GM12878 (cell line): ENCODE data around the gene CCR7. TPM values are rescaled to one million over a fixed set of nuclear protein-coding genes. Genes with fewer than 3 reads are reported as not detected.

ENCODE experiments used
- BRCA1 ChIP-seq: IDR thresholded peaks from 2 replicates; pipeline ENCODE4 v1.6.1; 2011; ENCODE audit warnings: low read depth, low read length, improper control_type of control experiment
- CBFB ChIP-seq: IDR thresholded peaks from 2 replicates; pipeline ENCODE4 v1.6.1; 2016; ENCODE audit warnings: antibody characterized with exemption, low read depth
- CBX5 ChIP-seq: sonication (generic); IDR thresholded peaks from 2 replicates; pipeline ENCODE4 v1.6.1; 2016; ENCODE audit warnings: low read depth, moderate library complexity, mild to moderate bottlenecking, inconsistent platforms
- ETV6 ChIP-seq, 2 experiments: fragments of 450-650 bp in 1 of 2; IDR thresholded peaks in 1 of 2; conservative IDR thresholded peaks in 1 of 2; 2 replicates each; pipeline ENCODE4 v1.6.1; 2014; ENCODE audit warnings: antibody characterized with exemption in 1 of 2, borderline replicate concordance in 1 of 2, low read depth in 1 of 2, mild to moderate bottlenecking in 1 of 2, moderate library complexity in 1 of 2
- JUND ChIP-seq: IDR thresholded peaks from 2 replicates; pipeline ENCODE4 v1.6.1; 2012; ENCODE audit warnings: low read depth, mild to moderate bottlenecking, low read length, improper control_type of control experiment, moderate library complexity
- POLR2AphosphoS2 ChIP-seq: IDR thresholded peaks from 2 replicates; pipeline ENCODE4 v1.6.1; 2011; ENCODE audit warnings: low read depth, mild to moderate bottlenecking, low read length, improper control_type of control experiment, moderate library complexity
- RAD51 ChIP-seq: fragments of 450-650 bp; IDR thresholded peaks from 2 replicates; pipeline ENCODE4 v1.6.1; 2016; ENCODE audit warnings: moderate library complexity, mild to moderate bottlenecking, inconsistent platforms
- SIX5 ChIP-seq: IDR thresholded peaks from 2 replicates; pipeline ENCODE4 v1.6.1; 2011; ENCODE audit warnings: mild to moderate bottlenecking, low read depth, low read length, moderate library complexity; ENCODE audit not compliant: severe bottlenecking
- SP1 ChIP-seq: IDR thresholded peaks from one replicate; pipeline ENCODE4 v1.6.1; 2011; ENCODE audit warnings: low read depth, low read length
- SREBF1 ChIP-seq: IDR thresholded peaks from 2 replicates; pipeline ENCODE4 v1.6.1; 2012; ENCODE audit warnings: mild to moderate bottlenecking, low read length
- STAT3 ChIP-seq: IDR thresholded peaks from 2 replicates; pipeline ENCODE4 v1.6.1; 2011; ENCODE audit warnings: low read depth, low read length, improper control_type of control experiment
- SUPT20H ChIP-seq: IDR thresholded peaks from 2 replicates; pipeline ENCODE4 v1.6.1; 2011; ENCODE audit warnings: low read depth, mild to moderate bottlenecking, low read length, moderate library complexity, borderline replicate concordance; ENCODE audit not compliant: control insufficient read depth
- SUZ12 ChIP-seq: fragments of 200-600 bp; sonication (generic); IDR thresholded peaks from one replicate; pipeline ENCODE4 v1.6.1; 2018; ENCODE audit warnings: antibody characterized with exemption, mild to moderate bottlenecking; ENCODE audit not compliant: unreplicated experiment
- WRNIP1 ChIP-seq: IDR thresholded peaks from 2 replicates; pipeline ENCODE4 v1.6.1; 2011; ENCODE audit warnings: low read depth, low read length, improper control_type of control experiment, borderline replicate concordance
- polyA plus RNA-seq, 11 experiments: library from polyadenylated mRNA; depleted of rRNA in 4 of 11; unstranded in 6 of 11; stranded (reverse) in 5 of 11; fragments of >200 nt; fragmentation: Nextera tagmentation in 4 of 11; fragmentation: Illumina TruSeq in 1 of 11; extraction: Ambion mirVana in 4 of 11; extraction: Trizol in 1 of 11; gene quantifications; 1 replicate in 1 of 11; 2 replicates in 10 of 11; pipeline versions ENCODE4 v1.2.1 to v1.2.3, GENCODE V29; 2011 to 2016; ENCODE audit warnings: inconsistent platforms in 2 of 11, missing spikeins in 2 of 11, low read depth in 1 of 11
- total RNA-seq, 4 experiments: library from RNA; depleted of rRNA in 3 of 4; stranded (reverse); fragments of >200 nt in 3 of 4; fragmentation: Illumina TruSeq in 1 of 4; extraction: Trizol in 1 of 4; gene quantifications; 2 replicates each; pipeline versions ENCODE4 v1.2.1 to v1.2.3, GENCODE V29; 2013 to 2021
- TF ChIP-seq, protein P1 (sequence below): IDR thresholded peaks from 2 replicates; pipeline ENCODE4 v1.6.1; 2011; ENCODE audit warnings: mild to moderate bottlenecking, low read depth, low read length, moderate library complexity; ENCODE audit not compliant: insufficient replicate concordance
- TF ChIP-seq, protein P2 (sequence below): fragments of 450-650 bp; IDR thresholded peaks from 2 replicates; pipeline ENCODE4 v1.6.1; 2017; ENCODE audit warnings: mild to moderate bottlenecking
- TF ChIP-seq, protein P3 (sequence below): IDR thresholded peaks from 2 replicates; pipeline ENCODE4 v1.6.1; 2011; ENCODE audit warnings: low read depth, low read length, improper control_type of control experiment, borderline replicate concordance
- TF ChIP-seq, protein P4 (sequence below): fragments of 450-650 bp; formaldehyde crosslinking; IDR thresholded peaks from 2 replicates; pipeline ENCODE4 v1.4.0; 2020; ENCODE audit warnings: mild to moderate bottlenecking, moderate library complexity
- TF ChIP-seq, protein P5 (sequence below): IDR thresholded peaks from 2 replicates; pipeline ENCODE4 v1.6.1; 2011; ENCODE audit warnings: low read depth, mild to moderate bottlenecking, low read length, moderate library complexity, borderline replicate concordance; ENCODE audit errors: extremely low read depth
- TF ChIP-seq, protein P6 (sequence below): IDR thresholded peaks from 2 replicates; pipeline ENCODE4 v1.6.1; 2012; ENCODE audit warnings: low read depth, low read length, improper control_type of control experiment

Gene CCR7
- total and polyA plus RNA-seq, 10 of the 15 experiments (the other 5 are each of a cell fraction or from before 2014, with no cell fraction given) = 131 to 1,171 (median 260) TPM

DNA sequence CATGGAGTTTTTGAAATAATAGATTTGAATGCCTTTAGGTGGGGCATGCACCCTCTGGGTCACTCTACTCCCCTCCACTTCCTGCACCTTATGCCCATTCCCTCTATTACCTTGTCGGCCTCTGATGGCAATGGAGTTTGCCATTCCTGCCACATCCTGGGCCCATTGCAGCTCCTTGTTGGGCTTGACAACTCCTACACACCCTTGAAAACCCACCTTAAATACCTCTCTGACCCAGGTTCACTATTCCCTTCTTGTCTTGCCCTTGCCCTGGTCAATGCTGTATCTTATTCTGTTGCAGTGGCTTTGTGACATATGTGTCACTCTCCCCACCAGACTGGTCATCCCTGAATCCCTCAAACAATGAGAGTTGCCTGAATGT lies 2.4 kb downstream of the CCR7 start (continued):
- TF ChIP-seq, protein P1, sequence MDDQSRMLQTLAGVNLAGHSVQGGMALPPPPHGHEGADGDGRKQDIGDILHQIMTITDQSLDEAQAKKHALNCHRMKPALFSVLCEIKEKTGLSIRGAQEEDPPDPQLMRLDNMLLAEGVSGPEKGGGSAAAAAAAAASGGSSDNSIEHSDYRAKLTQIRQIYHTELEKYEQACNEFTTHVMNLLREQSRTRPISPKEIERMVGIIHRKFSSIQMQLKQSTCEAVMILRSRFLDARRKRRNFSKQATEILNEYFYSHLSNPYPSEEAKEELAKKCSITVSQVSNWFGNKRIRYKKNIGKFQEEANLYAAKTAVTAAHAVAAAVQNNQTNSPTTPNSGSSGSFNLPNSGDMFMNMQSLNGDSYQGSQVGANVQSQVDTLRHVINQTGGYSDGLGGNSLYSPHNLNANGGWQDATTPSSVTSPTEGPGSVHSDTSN = peak; percentile 0
- TF ChIP-seq ETV6 (conservative IDR thresholded peaks at IDR 0.05 in 1 of 2, IDR thresholded peaks at IDR 0.05 in 1 of 2; ENCODE audit: borderline replicate concordance in 1 of 2, low read depth in 1 of 2) (no peak), WRNIP1 (no peak; the same call in 1 of the 2 replicates), JUND (no peak), POLR2AphosphoS2 (peak; percentile 23), SUPT20H (no peak), RAD51 (no peak), SIX5 (no peak), SREBF1 (no peak), BRCA1 (no peak), SP1 (no peak), STAT3 (no peak), CBX5 (no peak), CBFB (0 out of 2 replicates have a peak, but pooled peaks have one; percentile 6), SUZ12 (no peak)
- TF ChIP-seq, protein P2, sequence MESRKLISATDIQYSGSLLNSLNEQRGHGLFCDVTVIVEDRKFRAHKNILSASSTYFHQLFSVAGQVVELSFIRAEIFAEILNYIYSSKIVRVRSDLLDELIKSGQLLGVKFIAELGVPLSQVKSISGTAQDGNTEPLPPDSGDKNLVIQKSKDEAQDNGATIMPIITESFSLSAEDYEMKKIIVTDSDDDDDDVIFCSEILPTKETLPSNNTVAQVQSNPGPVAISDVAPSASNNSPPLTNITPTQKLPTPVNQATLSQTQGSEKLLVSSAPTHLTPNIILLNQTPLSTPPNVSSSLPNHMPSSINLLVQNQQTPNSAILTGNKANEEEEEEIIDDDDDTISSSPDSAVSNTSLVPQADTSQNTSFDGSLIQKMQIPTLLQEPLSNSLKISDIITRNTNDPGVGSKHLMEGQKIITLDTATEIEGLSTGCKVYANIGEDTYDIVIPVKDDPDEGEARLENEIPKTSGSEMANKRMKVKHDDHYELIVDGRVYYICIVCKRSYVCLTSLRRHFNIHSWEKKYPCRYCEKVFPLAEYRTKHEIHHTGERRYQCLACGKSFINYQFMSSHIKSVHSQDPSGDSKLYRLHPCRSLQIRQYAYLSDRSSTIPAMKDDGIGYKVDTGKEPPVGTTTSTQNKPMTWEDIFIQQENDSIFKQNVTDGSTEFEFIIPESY = no peak
- TF ChIP-seq, protein P3, sequence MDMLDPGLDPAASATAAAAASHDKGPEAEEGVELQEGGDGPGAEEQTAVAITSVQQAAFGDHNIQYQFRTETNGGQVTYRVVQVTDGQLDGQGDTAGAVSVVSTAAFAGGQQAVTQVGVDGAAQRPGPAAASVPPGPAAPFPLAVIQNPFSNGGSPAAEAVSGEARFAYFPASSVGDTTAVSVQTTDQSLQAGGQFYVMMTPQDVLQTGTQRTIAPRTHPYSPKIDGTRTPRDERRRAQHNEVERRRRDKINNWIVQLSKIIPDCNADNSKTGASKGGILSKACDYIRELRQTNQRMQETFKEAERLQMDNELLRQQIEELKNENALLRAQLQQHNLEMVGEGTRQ = no peak; the same call in 1 of the 2 replicates
- TF ChIP-seq, protein P4, sequence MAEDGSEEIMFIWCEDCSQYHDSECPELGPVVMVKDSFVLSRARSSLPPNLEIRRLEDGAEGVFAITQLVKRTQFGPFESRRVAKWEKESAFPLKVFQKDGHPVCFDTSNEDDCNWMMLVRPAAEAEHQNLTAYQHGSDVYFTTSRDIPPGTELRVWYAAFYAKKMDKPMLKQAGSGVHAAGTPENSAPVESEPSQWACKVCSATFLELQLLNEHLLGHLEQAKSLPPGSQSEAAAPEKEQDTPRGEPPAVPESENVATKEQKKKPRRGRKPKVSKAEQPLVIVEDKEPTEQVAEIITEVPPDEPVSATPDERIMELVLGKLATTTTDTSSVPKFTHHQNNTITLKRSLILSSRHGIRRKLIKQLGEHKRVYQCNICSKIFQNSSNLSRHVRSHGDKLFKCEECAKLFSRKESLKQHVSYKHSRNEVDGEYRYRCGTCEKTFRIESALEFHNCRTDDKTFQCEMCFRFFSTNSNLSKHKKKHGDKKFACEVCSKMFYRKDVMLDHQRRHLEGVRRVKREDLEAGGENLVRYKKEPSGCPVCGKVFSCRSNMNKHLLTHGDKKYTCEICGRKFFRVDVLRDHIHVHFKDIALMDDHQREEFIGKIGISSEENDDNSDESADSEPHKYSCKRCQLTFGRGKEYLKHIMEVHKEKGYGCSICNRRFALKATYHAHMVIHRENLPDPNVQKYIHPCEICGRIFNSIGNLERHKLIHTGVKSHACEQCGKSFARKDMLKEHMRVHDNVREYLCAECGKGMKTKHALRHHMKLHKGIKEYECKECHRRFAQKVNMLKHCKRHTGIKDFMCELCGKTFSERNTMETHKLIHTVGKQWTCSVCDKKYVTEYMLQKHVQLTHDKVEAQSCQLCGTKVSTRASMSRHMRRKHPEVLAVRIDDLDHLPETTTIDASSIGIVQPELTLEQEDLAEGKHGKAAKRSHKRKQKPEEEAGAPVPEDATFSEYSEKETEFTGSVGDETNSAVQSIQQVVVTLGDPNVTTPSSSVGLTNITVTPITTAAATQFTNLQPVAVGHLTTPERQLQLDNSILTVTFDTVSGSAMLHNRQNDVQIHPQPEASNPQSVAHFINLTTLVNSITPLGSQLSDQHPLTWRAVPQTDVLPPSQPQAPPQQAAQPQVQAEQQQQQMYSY = peak; percentile 76; the same call in 1 of the 2 replicates
- TF ChIP-seq, protein P5, sequence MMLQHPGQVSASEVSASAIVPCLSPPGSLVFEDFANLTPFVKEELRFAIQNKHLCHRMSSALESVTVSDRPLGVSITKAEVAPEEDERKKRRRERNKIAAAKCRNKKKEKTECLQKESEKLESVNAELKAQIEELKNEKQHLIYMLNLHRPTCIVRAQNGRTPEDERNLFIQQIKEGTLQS = no peak
- TF ChIP-seq, protein P6, sequence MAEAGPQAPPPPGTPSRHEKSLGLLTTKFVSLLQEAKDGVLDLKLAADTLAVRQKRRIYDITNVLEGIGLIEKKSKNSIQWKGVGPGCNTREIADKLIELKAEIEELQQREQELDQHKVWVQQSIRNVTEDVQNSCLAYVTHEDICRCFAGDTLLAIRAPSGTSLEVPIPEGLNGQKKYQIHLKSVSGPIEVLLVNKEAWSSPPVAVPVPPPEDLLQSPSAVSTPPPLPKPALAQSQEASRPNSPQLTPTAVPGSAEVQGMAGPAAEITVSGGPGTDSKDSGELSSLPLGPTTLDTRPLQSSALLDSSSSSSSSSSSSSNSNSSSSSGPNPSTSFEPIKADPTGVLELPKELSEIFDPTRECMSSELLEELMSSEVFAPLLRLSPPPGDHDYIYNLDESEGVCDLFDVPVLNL = no peak
